ENCODE results near the gene PPP1R14B.
A peak's percentile ranks its signal among the peaks of the same experiment; 100 is the strongest.

The PPP1R14B gene

GRCh38 chr11:64246871-64247728 is at the start of gene PPP1R14B:
PPP1R14B (minus strand) TSS chr11:64246943; CDS start chr11:64246673, 270 bp downstream.
- DNase-seq: peak; percentile 82

GRCh38 chr11:64296236-64296635 is 49.5 kb upstream of the PPP1R14B start:
- DNase-seq: no peak

GRCh38 chr11:64295760-64296159 is 49.0 kb upstream of the PPP1R14B start:
- no peak for DNase-seq

GRCh38 chr11:64294774-64295173 is 48.0 kb upstream of the PPP1R14B start:
- no peak for DNase-seq

- no peak for DNase-seq
Measured at GRCh38 chr11:64292460-64293254, 45.9 kb upstream of the PPP1R14B start.

- DNase-seq: no peak
Measured at GRCh38 chr11:64291752-64292459, 45.2 kb upstream of the PPP1R14B start.

- no peak for DNase-seq
Measured at GRCh38 chr11:64291262-64291751, 44.6 kb upstream of the PPP1R14B start, which contains the start of gene KCNK4. KCNK4 (plus strand) TSS chr11:64291302; CDS start chr11:64293019, 1,717 bp downstream.

GRCh38 chr11:64290352-64291261 is 43.9 kb upstream of the PPP1R14B start:
- DNase-seq: no peak

GRCh38 chr11:64289002-64289564 is 42.3 kb upstream of the PPP1R14B start:
- DNase-seq: no peak

GRCh38 chr11:64288353-64288750 is 41.6 kb upstream of the PPP1R14B start:
- DNase-seq: no peak

GRCh38 chr11:64287676-64288352 is 41.1 kb upstream of the PPP1R14B start:
- no peak for DNase-seq

- no peak for DNase-seq
Measured at GRCh38 chr11:64286801-64287159, 40.0 kb upstream of the PPP1R14B start.

- DNase-seq: peak; percentile 41
Measured at GRCh38 chr11:64285885-64286800, 39.4 kb upstream of the PPP1R14B start.

- DNase-seq: peak; percentile 92
Measured at GRCh38 chr11:64284962-64285884, 38.5 kb upstream of the PPP1R14B start, which contains the start of gene GPR137. GPR137 (plus strand) TSS chr11:64285848; CDS start chr11:64286525, 677 bp downstream.

- DNase-seq: peak; percentile 95
Measured at GRCh38 chr11:64284048-64284961, 37.6 kb upstream of the PPP1R14B start, which contains the start of gene BAD. BAD (minus strand) TSS chr11:64284665; CDS start chr11:64284368, 297 bp downstream.

GRCh38 chr11:64283092-64283491 is 36.3 kb upstream of the PPP1R14B start:
- DNase-seq: no peak

Measured in CD4-positive, alpha-beta T cell treated with Interleukin-10 for 1 hour (primary cell).